Endothelial cell of umbilical vein (primary cell): ENCODE data around the gene MBD4.

ENCODE experiments used
- EZH2 ChIP-seq: IDR thresholded peaks from 2 replicates; pipeline ENCODE4 v1.6.1; 2012; ENCODE audit warnings: borderline replicate concordance, low read depth, mild to moderate bottlenecking, moderate library complexity, low read length, inconsistent platforms; ENCODE audit not compliant: severe bottlenecking
- MYC ChIP-seq: IDR thresholded peaks from one replicate; pipeline ENCODE4 v1.6.1; 2011; ENCODE audit warnings: mild to moderate bottlenecking, low read depth, low read length
- POLR2AphosphoS5 ChIP-seq: IDR thresholded peaks from 2 replicates; pipeline ENCODE4 v1.6.1; 2012; ENCODE audit warnings: low read depth, mild to moderate bottlenecking, control low read depth, low read length, moderate library complexity; ENCODE audit not compliant: insufficient read depth
- TF ChIP-seq, protein P1 (sequence below), 2 donors: IDR thresholded peaks; 1 replicate in 1 of 2; 2 replicates in 1 of 2; pipeline ENCODE4 v1.5.1; 2011; ENCODE audit warnings: low read length in 2 of 2, mild to moderate bottlenecking in 2 of 2, moderate library complexity in 2 of 2, control low read depth in 1 of 2, inconsistent platforms in 1 of 2, low read depth in 1 of 2; ENCODE audit not compliant: insufficient read depth in 1 of 2; ENCODE audit errors: extremely low read depth in 1 of 2

DNA sequence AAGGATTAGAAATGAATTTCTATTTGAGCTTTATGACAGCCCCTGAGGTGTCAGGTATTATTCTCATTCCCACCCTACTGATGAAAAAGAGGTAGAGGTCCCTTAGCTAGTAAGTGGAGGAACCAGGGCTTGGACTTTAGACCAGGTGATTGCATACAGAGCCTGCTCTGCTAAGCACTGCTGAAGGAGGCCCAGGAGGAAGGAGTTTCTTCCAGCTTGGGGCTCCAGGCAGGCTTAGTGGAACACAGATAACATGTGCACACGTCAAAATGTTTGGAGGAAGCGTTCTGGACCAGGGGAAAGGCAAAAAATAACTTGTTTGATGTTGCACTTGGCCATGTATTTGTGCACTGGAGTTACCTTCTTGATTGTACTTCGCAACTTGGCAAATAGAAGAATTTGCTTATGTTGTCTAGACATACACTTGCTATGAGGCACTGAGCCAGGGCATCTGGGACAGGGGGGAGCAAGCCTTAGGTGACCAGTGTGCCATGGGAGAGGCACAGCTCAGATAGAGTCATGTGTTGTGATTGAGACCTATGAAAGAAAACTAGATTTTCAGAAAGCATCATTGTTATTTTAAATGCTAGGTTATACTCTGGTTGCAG is 22.7 kb upstream of the MBD4 start:
- TF ChIP-seq EZH2 (no peak), POLR2AphosphoS5 (no peak), MYC (no peak)
- TF ChIP-seq, protein P1, sequence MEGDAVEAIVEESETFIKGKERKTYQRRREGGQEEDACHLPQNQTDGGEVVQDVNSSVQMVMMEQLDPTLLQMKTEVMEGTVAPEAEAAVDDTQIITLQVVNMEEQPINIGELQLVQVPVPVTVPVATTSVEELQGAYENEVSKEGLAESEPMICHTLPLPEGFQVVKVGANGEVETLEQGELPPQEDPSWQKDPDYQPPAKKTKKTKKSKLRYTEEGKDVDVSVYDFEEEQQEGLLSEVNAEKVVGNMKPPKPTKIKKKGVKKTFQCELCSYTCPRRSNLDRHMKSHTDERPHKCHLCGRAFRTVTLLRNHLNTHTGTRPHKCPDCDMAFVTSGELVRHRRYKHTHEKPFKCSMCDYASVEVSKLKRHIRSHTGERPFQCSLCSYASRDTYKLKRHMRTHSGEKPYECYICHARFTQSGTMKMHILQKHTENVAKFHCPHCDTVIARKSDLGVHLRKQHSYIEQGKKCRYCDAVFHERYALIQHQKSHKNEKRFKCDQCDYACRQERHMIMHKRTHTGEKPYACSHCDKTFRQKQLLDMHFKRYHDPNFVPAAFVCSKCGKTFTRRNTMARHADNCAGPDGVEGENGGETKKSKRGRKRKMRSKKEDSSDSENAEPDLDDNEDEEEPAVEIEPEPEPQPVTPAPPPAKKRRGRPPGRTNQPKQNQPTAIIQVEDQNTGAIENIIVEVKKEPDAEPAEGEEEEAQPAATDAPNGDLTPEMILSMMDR (IDR thresholded peaks at IDR 0.05; ENCODE audit: extremely low read depth in 1 of 2, insufficient read depth in 1 of 2, low read depth in 1 of 2, low read length in 2 of 2), result no peak
